Fibroblast of mammary gland (primary cell): ENCODE results near the gene PTPRO.

Experiments used
- DNase-seq: peaks from one replicate; pipeline ENCODE4 v3.0.0-alpha.2; 2010; ENCODE audit warnings: low read depth
- H3K4me3 ChIP-seq: 2 replicates; pipeline ENCODE4 v1.5.1; 2011; ENCODE audit warnings: low read depth, mild to moderate bottlenecking, low read length, moderate library complexity; ENCODE audit not compliant: control insufficient read depth
- CTCF ChIP-seq: conservative IDR thresholded peaks from 2 replicates; pipeline ENCODE4 v1.5.1; 2011; ENCODE audit warnings: low read depth, low read length, inconsistent platforms; ENCODE audit not compliant: control insufficient read depth, insufficient read depth

PTPRO gene

GRCh38 chr12:15446807-15447206 is 124.5 kb downstream of the PTPRO start:
- no peak for TF ChIP-seq CTCF
- H3K4me3 ChIP-seq: no peak overlapping the region
- DNase-seq: peak; percentile 73

- no peak for DNase-seq
- no peak overlapping the region for H3K4me3 ChIP-seq
- no peak for TF ChIP-seq CTCF
Observed at GRCh38 chr12:15453613-15454012, 131.3 kb downstream of the PTPRO start.

- H3K4me3 ChIP-seq: no peak overlapping the region
- DNase-seq: no peak
- TF ChIP-seq CTCF: no peak
Observed at GRCh38 chr12:15458008-15458407, 135.7 kb downstream of the PTPRO start.

GRCh38 chr12:15468911-15469310 is 146.6 kb downstream of the PTPRO start:
- no peak overlapping the region for H3K4me3 ChIP-seq
- no peak for TF ChIP-seq CTCF
- no peak for DNase-seq

GRCh38 chr12:15469356-15469755 is 147.0 kb downstream of the PTPRO start:
- TF ChIP-seq CTCF: no peak
- no peak for DNase-seq
- no peak overlapping the region for H3K4me3 ChIP-seq

GRCh38 chr12:15472036-15472435 is 149.7 kb downstream of the PTPRO start:
- no peak for DNase-seq
- H3K4me3 ChIP-seq: no peak overlapping the region
- no peak for TF ChIP-seq CTCF

GRCh38 chr12:15474766-15475165 is 152.5 kb downstream of the PTPRO start:
- no peak for TF ChIP-seq CTCF

More at GRCh38 chr12:15474766-15475165, 152.5 kb downstream of the PTPRO start:
- H3K4me3 ChIP-seq: no peak overlapping the region
- no peak for DNase-seq
